Stimulated activated CD4-positive, alpha-beta T cell treated with anti-CD3 and anti-CD28 coated beads, TNF-alpha, amount 100 ng/mL, for 4 hours (primary cell): Measurements from ENCODE around the gene FOXO3.
"Not testable (repeated sequence)": the region's sequence is repeated elsewhere in the genome, so short reads cannot be mapped to it uniquely, and the experiment has no call there.

ENCODE experiments used
- DNase-seq, 3 experiments: peaks; one replicate each; pipeline ENCODE4 v3.0.0-alpha.2; 2020; ENCODE audit warnings: low read depth in 3 of 3

Gene FOXO3

GRCh38 chr6:108555399-108556052 is 5.2 kb upstream of the FOXO3 start:
- no peak for DNase-seq

- no peak for DNase-seq
Measured at GRCh38 chr6:108556250-108556649, 4.5 kb upstream of the FOXO3 start.

DNA sequence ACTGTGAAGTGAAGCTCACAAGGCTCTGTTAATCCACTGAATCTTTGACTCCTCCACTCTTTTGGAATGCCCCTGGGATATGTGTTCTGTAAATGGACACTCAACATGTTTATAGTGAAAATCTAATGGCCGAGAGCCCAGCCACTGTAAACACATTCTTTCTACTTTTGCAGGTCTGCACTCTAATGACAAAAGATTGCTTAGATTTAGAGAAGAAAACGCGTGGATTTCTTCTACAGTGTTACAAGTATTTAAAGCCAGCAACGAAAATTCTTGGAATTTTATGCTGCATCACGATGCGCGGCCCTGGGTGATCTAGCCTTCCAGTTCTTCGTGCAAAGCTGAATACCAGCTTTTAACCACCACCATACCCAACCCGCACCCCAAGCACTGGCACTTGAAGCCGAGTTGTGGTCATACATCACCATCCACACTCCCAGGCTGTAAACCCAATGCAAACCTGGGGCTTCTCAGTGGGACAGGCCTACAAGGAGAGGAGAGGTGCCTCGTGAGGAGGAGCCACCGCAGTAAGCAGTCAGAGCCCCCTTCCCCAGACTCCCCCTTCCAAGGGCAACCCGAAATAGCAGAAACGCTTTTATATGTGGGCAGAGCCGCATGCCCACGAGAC is 3.7 kb upstream of the FOXO3 start:
- no peak for DNase-seq

- peak; percentile 67 to 76 (median 67) for DNase-seq
Measured at GRCh38 chr6:108557494-108558371, 3.0 kb upstream of the FOXO3 start.

GRCh38 chr6:108558372-108559096 is 2.2 kb upstream of the FOXO3 start:
- peak; percentile 85 to 94 (median 93) for DNase-seq

- peak; percentile 64 to 82 (median 74) for DNase-seq
Measured at GRCh38 chr6:108559097-108559883, 1.4 kb upstream of the FOXO3 start.

- no peak for DNase-seq
Measured at GRCh38 chr6:108559884-108560462, 744 bp upstream of the FOXO3 start.

- DNase-seq: not testable (repeated sequence)
Measured at GRCh38 chr6:108561309-108561647, 561 bp downstream of the FOXO3 start.

DNA sequence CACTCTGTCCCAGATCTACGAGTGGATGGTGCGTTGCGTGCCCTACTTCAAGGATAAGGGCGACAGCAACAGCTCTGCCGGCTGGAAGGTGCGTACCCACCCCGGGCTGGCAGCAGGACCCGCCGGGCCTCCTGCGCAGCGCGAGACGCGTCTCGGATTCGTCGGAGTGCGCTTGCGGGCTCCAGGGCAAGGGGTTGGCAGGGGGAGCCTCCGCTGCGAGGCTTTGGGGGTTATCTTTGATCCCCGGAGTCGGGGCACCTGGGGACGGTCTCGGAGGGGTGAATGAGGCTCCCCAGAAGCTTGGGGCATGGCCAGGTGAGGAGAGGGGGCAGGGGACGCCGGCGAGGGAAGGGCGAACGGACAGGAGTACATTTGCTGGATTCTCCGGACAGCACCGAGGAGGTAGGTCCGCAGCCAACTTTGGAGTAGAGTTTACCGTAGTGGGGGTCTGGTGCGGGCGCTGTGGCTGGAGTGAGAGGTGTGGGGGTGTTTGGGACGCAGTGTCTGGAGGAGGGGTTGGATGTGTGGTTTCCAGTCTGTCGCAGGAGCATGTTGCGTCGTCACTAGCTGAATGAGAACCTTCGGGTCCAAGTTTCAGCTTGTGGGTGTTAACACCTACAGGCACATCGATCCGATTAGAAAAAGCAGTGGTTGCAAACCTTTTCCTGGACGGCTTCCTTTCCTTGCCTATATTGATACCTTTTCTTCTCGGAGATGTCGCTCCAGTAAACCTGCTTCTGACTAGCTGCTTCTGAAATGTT is 1.2 kb downstream of the FOXO3 start:
- DNase-seq: no peak

GRCh38 chr6:108562503-108562993 is 1.8 kb downstream of the FOXO3 start:
- no peak for DNase-seq

DNA sequence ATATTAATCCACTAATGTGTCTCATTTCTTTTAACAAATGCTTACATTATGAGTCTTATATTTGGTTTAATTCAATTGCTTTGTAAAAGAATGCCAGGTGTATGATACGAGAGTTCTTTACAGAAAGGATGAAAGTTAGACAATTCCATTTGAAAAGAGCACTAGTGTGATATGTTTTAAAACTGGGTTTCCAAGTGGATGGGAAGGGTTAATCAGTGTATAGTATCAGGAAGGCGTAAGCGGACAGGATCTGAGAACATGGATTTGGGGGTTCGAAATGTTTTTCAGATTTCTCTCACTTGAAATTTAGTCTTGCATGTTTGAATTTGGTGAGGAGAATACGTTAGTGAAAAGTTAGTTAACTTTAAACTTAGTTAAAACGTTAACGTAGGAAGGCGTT is 2.6 kb downstream of the FOXO3 start:
- DNase-seq: no peak

DNA sequence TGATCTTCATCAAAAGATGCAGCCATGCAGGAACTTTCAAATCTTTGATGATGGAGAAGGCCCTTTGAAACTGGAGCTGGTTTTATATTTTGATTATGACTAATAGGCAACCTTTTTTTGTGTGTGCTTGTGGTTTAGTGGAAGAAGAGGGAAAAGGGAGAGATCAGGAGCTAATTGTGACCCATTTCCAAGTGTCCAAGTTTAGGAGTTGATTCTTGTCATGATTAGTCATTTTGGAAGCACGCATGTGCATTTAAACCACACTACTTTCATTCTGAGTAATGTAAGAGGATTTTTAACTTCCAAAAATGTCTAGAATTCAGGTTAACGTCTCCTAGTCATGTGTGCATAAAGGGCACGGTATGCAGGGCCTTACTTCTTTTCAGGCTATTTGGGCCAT is 3.5 kb downstream of the FOXO3 start:
- DNase-seq: no peak

DNA sequence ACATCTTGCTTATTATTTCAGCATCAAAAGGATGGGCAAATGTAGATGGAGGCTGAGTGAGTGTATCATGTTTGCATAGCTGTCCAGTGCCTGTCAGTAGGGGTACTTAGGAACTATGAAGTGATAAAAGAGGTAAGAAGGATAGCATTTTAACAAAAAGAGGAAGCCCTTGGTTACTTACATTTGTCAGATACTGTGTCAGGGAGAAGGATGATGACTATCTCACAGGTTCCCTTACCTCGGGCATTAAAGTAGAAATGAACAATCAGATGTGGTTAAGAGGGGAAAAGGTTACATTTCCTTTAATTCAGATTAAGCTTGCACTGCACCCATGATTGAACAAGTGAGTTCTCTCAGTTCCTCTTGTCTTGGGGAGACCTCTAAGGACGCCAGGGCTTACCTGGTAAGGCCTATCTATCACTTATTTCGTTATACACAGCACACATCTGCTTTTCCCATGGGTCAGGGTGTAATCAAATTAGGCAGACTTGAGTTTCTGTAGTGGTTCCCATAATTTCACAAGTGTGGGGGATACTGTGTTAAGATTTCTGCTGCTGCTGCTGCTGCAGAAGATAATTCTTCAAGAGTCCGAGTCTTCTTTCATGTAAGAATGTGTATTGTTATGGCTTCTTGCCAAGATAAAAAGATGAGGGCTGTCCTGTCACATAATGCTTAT is 4.5 kb downstream of the FOXO3 start:
- DNase-seq: no peak

- no peak for DNase-seq
Measured at GRCh38 chr6:108565893-108566292, 5.2 kb downstream of the FOXO3 start.

DNA sequence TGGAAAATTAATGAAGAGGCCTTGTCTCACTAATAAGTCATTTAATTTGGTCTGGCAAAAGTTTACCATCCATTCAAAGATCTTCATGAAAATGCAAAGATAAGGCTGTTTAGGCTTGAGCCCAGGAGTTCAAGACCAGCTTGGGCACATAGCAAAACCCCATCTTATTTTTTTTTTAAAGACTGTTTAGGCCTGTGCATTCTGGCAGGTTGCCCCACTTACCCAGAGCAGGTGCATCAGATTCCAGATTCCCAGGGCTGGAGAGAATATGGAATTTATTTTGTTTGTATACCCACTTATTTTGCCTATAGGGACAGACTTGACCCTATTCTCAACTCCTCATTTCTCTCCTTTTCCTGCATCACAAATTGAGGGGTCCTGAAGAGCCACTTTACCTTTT is 5.7 kb downstream of the FOXO3 start:
- no peak for DNase-seq

DNA sequence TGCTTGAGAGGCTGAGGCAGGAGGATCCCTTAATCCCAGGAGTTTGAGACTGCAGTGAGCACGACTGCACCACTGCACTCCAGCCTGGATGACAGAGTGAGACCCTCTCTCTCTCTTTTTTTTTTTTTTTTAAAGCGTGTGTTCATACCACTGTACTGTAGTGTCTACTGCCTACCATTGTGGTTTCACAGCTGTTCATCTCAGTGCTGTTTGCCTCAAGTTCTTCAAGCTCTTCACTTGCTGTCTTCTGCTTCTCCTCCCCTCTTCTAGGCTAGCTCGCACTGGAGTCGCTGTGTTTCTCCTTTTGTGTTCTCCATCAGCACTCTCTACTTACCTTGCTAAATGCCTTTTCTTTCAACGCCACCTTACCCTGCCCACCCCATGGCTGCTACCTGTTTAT is 7.4 kb downstream of the FOXO3 start:
- DNase-seq: no peak

GRCh38 chr6:108568551-108569305 is 8.0 kb downstream of the FOXO3 start:
- no peak for DNase-seq

- DNase-seq: no peak
Measured at GRCh38 chr6:108570517-108570916, 9.8 kb downstream of the FOXO3 start.
